Activated CD8-positive, alpha-beta T cell treated with anti-CD3 and anti-CD28 coated beads, Interleukin-2, amount 10 ng/mL, durations not matched to agents 7 days and 5 days (primary cell): ENCODE measurements around the gene GLS. TPM values are rescaled to one million over a fixed set of nuclear protein-coding genes. Genes with fewer than 3 reads are reported as not detected.

Source experiments
- ATAC-seq: fragments of 150-1000 bp; cut with Tn5 transposase; one replicate; pipeline ENCODE4 v1.10.0; 2021; ENCODE audit warnings: moderate library complexity
- CTCF ChIA-PET: fragments of 350-600 bp; sonication (Branson Sonifier 250); formaldehyde crosslinking; loops from one replicate; lab custom pipeline; 2021; ENCODE audit warnings: antibody characterized with exemption; lab: Charles Lee
- POLR2A ChIA-PET: fragments of 350-600 bp; sonication (Branson Sonifier 250); formaldehyde crosslinking; loops from one replicate; lab custom pipeline; 2021; ENCODE audit warnings: antibody characterized with exemption; lab: Charles Lee
- DNase-seq: peaks from one replicate; pipeline ENCODE4 v3.0.0-alpha.2; 2020
- H3K27ac Mint-ChIP-seq: one replicate; pipeline ENCODE4 v1.8.0; 2021; ENCODE audit warnings: mild to moderate bottlenecking, mixed read lengths
- H3K27me3 Mint-ChIP-seq: one replicate; pipeline ENCODE4 v1.8.0; 2021; ENCODE audit warnings: low read depth, mixed read lengths
- H3K36me3 Mint-ChIP-seq: one replicate; pipeline ENCODE4 v1.8.0; 2021; ENCODE audit warnings: low read depth, mixed read lengths
- H3K4me1 Mint-ChIP-seq: one replicate; pipeline ENCODE4 v1.8.0; 2021; ENCODE audit warnings: low read depth, mixed read lengths
- H3K4me3 Mint-ChIP-seq: one replicate; pipeline ENCODE4 v1.8.0; 2021; ENCODE audit warnings: mild to moderate bottlenecking, mixed read lengths
- H3K9me3 Mint-ChIP-seq: one replicate; pipeline ENCODE4 v1.8.0; 2022; ENCODE audit warnings: mixed read lengths; ENCODE audit not compliant: insufficient read depth
- total RNA-seq, 2 experiments: library from RNA; stranded (reverse); gene quantifications; one replicate each; pipeline ENCODE4 v1.2.3, GENCODE V29; 2021

Gene GLS
- total RNA-seq, 2 experiments from 2014 or later = 162 to 193 TPM

DNA sequence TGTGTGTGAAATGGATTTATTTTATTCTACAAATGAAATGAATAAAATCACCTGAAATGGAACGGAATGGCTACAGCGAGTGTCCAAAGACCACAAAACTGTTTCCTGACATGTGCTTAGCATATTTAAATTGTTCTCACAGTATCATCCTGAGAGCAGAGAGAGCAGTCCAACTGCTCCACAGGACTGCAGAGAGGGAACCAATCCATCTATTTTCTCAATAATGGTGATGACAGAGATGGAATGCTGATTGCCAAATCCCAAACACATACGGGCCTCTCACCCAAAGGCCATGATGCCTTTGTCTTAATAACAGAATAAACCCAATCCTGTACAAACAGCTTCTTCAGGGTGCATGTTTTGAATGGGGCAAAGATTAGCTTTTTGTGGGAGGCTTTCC is 92.2 kb downstream of the GLS start:
- ATAC-seq = no peak
- peaks cover 47% of the 10 kb centered on the region for H3K4me1 Mint-ChIP-seq
- DNase-seq = no peak
- POLR2A ChIA-PET = interaction anchor here (0.6 to 2.4 kb wide), 8 partner anchors 10 to 91 kb away, joined by 3 to 7 read pairs (median 5); no protein-coding TSS in a partner anchor
- no peaks in the 10 kb centered on the region for H3K9me3 Mint-ChIP-seq
- H3K27ac Mint-ChIP-seq = no peak overlapping the region
- H3K36me3 Mint-ChIP-seq = peaks cover 89% of the 10 kb centered on the region
- no peak overlapping the region for H3K4me3 Mint-ChIP-seq
- CTCF ChIA-PET = interaction anchor here (1.0 kb wide), 1 partner anchor 30 kb away, joined by 3 read pairs; no protein-coding TSS in a partner anchor
- no peaks in the 10 kb centered on the region for H3K27me3 Mint-ChIP-seq

DNA sequence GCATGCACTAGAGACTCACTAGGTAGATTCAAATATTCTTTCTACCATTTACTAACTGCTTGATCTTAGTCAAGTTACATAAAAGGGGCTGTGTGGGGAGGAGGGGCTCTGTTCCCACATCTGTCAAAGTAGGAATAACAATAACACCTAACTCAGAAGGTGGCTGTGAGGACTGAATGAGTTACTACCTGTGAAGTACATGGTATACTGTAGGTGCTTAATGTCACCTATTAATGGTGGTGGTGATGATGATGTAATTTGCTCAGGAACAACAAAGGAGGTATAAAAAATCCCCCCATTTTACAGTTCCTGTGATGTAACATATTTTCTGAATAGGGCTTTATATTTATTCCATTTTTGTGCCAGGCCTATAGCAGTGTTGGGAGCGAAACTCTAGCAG is 92.6 kb downstream of the GLS start:
- Mint-ChIP-seq H3K27me3 (no peaks in the 10 kb centered on the region), H3K9me3 (no peaks in the 10 kb centered on the region), H3K4me1 (peaks cover 46% of the 10 kb centered on the region), H3K27ac (no peak overlapping the region), H3K36me3 (peaks cover 89% of the 10 kb centered on the region), H3K4me3 (no peak overlapping the region)
- no peak for ATAC-seq
- POLR2A ChIA-PET = interaction anchor here (0.6 to 2.4 kb wide), 6 partner anchors 9 to 91 kb away, joined by 3 to 7 read pairs (median 5); no protein-coding TSS in a partner anchor
- CTCF ChIA-PET = interaction anchor here (1.0 kb wide), 1 partner anchor 29 kb away, joined by 3 read pairs; no protein-coding TSS in a partner anchor
- no peak for DNase-seq

DNA sequence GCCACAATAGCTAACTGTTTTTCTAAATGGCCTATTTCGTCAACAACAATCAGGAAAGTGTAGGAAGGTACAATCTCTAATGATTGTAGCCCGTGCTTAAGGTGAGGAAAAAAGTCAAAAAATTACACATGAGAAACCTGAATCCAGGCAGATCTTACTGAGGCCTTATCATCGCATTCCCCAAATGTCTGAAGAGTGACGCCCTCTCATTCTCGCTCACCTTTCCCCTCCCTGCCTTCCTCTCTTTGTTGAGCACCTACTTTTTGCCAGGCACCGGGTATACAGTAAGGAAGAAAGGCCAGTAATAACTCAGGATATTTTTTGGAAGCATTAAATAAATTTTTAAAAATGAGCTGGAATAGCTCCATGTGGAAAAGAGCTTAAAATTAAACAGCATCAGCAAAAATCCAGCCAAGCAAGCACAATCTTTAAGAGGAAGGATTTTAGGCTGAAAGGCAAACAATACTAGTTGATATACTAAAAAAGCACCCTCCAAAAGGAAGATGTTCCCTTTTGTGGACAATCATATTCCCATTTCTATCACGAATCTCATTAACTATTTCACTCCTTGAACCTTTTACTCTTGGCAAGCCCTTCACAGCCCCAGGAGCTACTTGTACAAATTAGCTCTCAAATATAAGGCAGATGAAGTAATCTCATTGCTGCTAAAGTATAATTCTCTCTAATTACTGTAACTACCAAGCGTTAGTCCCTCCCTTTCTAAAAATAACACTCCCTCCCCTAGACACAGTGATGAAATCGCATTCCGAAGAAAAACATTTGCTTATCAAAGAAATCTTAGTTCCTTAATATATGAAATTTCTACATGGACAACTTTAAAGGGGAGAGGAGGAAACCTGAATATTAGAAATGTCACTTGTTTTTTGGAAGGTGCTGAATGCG is 93.4 kb downstream of the GLS start:
- no peak overlapping the region for H3K4me3 Mint-ChIP-seq
- ChIA-PET CTCF (interaction anchor here (1.0 kb wide), 1 partner anchor 29 kb away, joined by 3 read pairs; no protein-coding TSS in a partner anchor), POLR2A (interaction anchor here (1.1 to 2.4 kb wide), 5 partner anchors 9 to 39 kb away, joined by 5 to 7 read pairs (median 5); no protein-coding TSS in a partner anchor)
- no peak overlapping the region for H3K27ac Mint-ChIP-seq
- H3K27me3 Mint-ChIP-seq = no peaks in the 10 kb centered on the region
- H3K9me3 Mint-ChIP-seq = no peaks in the 10 kb centered on the region
- peaks cover 91% of the 10 kb centered on the region for H3K36me3 Mint-ChIP-seq
- DNase-seq = no peak
- H3K4me1 Mint-ChIP-seq = peaks cover 51% of the 10 kb centered on the region
- no peak for ATAC-seq

DNA sequence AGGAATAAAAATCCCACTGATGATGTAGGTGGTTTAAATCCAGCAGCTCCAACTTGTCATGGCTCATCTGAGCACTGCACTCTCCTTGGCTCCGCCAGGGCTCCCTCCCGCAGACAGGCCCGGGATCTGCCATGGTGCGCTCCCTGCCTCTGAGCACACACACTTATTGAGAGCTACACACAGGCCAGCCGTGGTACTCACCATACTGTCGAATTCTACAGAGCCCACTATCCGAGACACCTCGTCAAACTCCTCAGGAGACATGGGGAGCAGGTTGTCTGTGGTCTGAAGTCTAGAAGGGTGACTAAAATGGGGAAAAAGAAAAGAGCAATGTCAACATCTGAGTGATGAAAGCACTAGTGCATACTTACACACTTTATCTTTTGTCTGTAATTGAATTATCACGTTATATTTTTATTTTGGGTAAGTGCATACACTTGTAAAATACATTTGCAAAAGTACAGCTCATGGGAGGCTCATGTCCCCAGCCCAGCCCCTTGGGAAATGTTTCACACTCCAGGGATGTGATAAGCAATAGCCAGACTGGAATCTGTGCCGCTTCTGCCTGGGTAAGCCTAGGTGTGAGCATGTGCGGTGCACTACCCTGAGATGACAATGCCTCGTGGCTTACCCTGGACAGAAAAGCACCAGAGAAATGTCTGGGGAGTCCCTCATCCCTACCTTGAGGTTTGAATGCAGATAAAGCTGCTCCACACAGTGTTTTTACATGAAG is 94.2 kb downstream of the GLS start:
- Mint-ChIP-seq H3K4me1 (peaks cover 52% of the 10 kb centered on the region), H3K27ac (no peak overlapping the region), H3K27me3 (no peaks in the 10 kb centered on the region), H3K4me3 (no peak overlapping the region), H3K36me3 (peaks cover 91% of the 10 kb centered on the region), H3K9me3 (no peaks in the 10 kb centered on the region)
- ATAC-seq (peak; percentile 21), DNase-seq (no peak)
- CTCF ChIA-PET = no interaction called here
- POLR2A ChIA-PET = interaction anchor here (0.6 to 1.8 kb wide), 5 partner anchors 9 to 38 kb away, joined by 3 to 6 read pairs (median 3); no protein-coding TSS in a partner anchor

DNA sequence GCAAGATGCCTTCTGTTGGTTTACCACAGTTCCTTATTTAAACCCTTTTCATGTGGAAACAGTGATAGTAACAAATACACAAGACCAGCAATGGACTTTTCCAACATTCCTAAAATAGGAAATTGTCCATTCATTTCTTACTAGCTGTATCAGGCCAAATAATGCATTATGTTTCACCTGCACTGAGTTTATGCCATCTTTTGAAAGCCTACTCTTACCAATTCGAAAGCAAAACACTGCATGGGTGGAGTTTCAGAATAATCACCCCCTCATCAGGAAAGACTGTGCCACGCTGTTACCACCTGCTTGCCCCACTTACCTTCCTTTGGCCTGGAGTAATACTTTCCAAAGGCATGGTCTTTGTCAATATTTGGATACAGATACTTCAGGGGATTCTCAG is 95.9 kb downstream of the GLS start:
- Mint-ChIP-seq H3K4me1 (peaks cover 56% of the 10 kb centered on the region), H3K36me3 (peaks cover 91% of the 10 kb centered on the region), H3K27me3 (no peaks in the 10 kb centered on the region), H3K27ac (peak overlapping the region; percentile 64), H3K4me3 (no peak overlapping the region), H3K9me3 (no peaks in the 10 kb centered on the region)
- POLR2A ChIA-PET = interaction anchor here (1.0 to 1.8 kb wide), 4 partner anchors 8 to 48 kb away, joined by 3 to 6 read pairs (median 4); no protein-coding TSS in a partner anchor
- CTCF ChIA-PET = interaction anchor here (2.3 kb wide), 1 partner anchor 9 kb away, joined by 9 read pairs; no protein-coding TSS in a partner anchor
- no peak for DNase-seq
- ATAC-seq = no peak

DNA sequence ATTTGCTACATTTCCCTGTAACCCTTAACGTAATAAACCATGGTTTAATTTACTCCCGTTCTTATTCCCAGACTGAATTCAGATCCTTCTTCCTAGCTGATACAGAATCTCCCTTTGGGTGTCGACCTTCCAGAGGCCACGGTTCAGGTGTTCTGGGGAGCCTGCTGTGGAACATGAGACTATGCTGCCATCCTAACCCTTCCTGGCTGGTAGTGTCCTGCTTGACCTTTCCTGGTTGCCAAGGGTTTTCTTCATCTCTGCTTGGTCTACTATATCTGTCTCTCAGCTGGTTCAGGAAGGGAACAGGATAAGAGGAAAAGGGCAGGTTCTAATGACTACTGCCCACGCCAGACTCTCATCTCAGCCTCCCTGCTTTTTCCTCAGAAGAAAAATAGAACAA is 96.9 kb downstream of the GLS start:
- ChIA-PET POLR2A (interaction anchor here (1.1 kb wide), 1 partner anchor 12 kb away, joined by 3 read pairs; no protein-coding TSS in a partner anchor), CTCF (interaction anchor here (2.0 to 2.3 kb wide), 2 partner anchors 10 to 20 kb away, joined by 7 to 9 read pairs; no protein-coding TSS in a partner anchor)
- Mint-ChIP-seq H3K27ac (peak overlapping the region; percentile 31), H3K9me3 (no peaks in the 10 kb centered on the region), H3K36me3 (peaks cover 92% of the 10 kb centered on the region), H3K4me1 (peaks cover 62% of the 10 kb centered on the region), H3K27me3 (no peaks in the 10 kb centered on the region), H3K4me3 (no peak overlapping the region)
- DNase-seq (no peak), ATAC-seq (no peak)

DNA sequence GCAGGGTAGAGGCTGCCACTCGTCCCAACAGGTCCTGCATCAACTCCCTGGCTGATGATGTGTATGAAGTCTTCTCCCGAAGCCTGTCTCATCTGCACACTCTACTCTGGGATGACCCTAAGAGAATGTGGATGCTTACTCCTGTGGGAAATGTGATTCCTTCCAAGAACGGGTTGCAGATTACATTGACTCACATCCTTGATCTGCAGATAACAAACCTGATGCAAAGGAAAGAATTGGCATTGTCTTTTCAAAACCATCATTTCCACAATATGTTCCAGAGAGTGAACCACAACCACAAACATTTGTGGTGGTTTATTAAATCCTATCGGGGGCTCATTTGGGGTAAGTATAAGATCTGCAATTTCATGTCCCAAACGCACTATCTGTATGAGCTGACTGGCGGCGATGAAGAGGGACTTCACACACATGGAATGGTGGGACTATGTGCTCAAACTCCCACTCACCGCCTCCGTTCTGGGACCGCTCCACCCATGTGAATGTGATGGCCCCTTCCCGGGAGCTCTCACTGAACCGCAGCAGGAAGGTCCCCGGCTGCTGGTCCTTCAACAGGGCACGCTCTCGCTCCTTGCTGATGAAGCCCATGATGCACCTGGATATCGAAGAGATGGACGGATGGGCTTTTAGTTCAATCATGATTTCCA is 97.9 kb downstream of the GLS start:
- POLR2A ChIA-PET = interaction anchor here (1.1 kb wide), 2 partner anchors 11 to 26 kb away, joined by 3 read pairs; no protein-coding TSS in a partner anchor
- CTCF ChIA-PET = interaction anchor here (2.0 to 2.3 kb wide), 2 partner anchors 11 to 19 kb away, joined by 7 to 9 read pairs; no protein-coding TSS in a partner anchor

DNA sequence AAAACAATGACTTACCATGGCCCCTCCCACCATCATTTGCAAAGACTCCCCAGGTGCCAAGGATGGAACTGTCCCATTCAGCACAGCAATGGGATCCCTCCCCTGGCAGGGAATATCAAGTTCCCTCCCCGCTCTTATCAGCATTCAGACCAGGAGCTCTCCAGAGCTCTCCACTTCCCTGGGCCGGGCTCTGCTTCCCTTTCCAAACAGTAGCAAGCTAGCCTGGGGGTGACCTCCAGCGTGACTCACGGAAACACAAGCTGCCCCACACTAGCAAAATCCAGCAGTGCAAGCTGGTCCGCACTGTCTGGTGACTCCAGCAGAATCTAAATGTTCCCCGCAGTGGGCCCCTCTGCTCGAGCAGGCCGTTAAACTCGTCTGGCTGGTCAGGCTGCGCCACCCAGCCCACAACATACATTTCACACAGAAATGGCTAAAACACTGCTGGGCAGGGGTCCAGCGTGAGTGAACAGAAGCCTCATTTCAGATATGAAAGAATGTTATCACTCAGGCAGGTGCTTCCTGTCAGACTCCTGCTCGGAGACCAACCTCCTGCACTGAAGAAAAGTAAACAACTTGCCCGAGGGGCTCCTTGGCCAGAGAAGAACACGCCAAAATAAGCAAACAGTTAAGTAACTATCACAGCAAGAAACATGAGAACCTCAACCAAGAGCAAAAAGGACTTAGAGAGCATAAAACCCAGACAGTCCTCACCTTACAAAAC is 99.4 kb downstream of the GLS start:
- H3K36me3 Mint-ChIP-seq = peaks cover 94% of the 10 kb centered on the region
- no peak for ATAC-seq
- H3K4me3 Mint-ChIP-seq = no peak overlapping the region
- H3K27ac Mint-ChIP-seq = peak overlapping the region; percentile 66
- CTCF ChIA-PET = interaction anchor here (0.7 kb wide), 1 partner anchor 33 kb away, joined by 3 read pairs; no protein-coding TSS in a partner anchor
- POLR2A ChIA-PET = interaction anchor here (0.9 to 1.9 kb wide), 3 partner anchors 9 to 41 kb away, joined by 3 to 6 read pairs (median 4); no protein-coding TSS in a partner anchor
- peaks cover 68% of the 10 kb centered on the region for H3K4me1 Mint-ChIP-seq
- H3K9me3 Mint-ChIP-seq = no peaks in the 10 kb centered on the region
- DNase-seq = no peak
- no peaks in the 10 kb centered on the region for H3K27me3 Mint-ChIP-seq

More for the DNA sequence above, 97.9 kb downstream of the GLS start:
- Mint-ChIP-seq H3K27me3 (no peaks in the 10 kb centered on the region), H3K9me3 (no peaks in the 10 kb centered on the region), H3K4me1 (peaks cover 68% of the 10 kb centered on the region), H3K36me3 (peaks cover 95% of the 10 kb centered on the region), H3K27ac (peak overlapping the region; percentile 46), H3K4me3 (no peak overlapping the region)
- no peak for ATAC-seq
- no peak for DNase-seq

DNA sequence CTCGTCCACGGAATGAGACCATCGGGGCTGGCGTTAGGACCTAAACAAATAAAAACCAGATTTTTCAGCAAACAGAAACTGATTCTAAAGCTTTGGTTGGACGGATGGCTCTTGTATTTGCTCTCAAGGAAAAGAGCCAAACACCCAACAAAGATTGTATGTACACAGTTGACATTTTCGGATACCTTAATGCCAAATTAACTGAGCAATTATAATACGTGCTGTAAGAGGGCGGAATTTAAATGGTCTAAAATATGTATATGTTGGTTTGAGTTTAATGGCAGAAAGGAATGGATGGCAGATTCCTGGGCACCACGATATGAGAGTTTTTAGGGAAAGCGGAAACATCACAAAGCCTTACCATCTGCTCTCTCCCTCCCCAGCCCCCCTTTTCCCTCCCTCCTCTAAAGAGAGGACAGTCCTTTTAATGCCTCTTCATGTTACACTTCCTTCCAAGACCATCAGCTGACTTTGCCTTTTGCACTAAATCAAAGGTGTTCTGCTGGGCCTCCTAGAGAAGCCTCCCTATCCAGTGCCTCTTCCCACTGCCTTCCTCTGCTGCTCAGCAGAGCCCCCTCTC is 100.1 kb downstream of the GLS start:
- CTCF ChIA-PET = no interaction called here
- no peaks in the 10 kb centered on the region for H3K9me3 Mint-ChIP-seq
- H3K27me3 Mint-ChIP-seq = no peaks in the 10 kb centered on the region
- ATAC-seq = no peak
- H3K4me3 Mint-ChIP-seq = no peak overlapping the region
- no peak for DNase-seq
- POLR2A ChIA-PET = interaction anchor here (1.0 to 2.1 kb wide), 3 partner anchors 27 to 40 kb away, joined by 3 to 6 read pairs (median 6); no protein-coding TSS in a partner anchor
- H3K4me1 Mint-ChIP-seq = peaks cover 70% of the 10 kb centered on the region
- peaks cover 94% of the 10 kb centered on the region for H3K36me3 Mint-ChIP-seq
- peak overlapping the region; percentile 69 for H3K27ac Mint-ChIP-seq

DNA sequence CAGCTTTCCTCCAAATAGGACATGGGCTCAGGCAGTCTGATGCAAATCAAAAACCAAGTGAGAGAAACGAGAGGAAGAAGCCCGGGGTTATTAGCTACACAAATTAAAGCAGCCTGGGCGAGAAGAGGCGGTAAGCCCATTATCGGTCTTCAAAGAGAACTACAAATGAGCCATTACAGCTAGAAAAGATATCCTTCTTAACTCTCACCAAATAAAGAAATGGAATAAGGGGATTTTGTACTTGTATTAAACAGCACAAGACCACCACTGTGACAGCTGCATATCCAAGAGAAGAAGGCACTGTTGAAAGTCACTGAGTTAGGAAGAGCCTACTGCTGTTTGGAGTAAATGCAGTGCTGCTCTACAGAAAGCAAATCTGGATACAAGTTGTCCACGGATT is 100.7 kb downstream of the GLS start:
- Mint-ChIP-seq H3K4me1 (peaks cover 76% of the 10 kb centered on the region), H3K27me3 (no peaks in the 10 kb centered on the region), H3K4me3 (no peak overlapping the region), H3K9me3 (no peaks in the 10 kb centered on the region), H3K36me3 (peaks cover 95% of the 10 kb centered on the region), H3K27ac (peak overlapping the region; percentile 69)
- CTCF ChIA-PET = interaction anchor here (0.8 kb wide), 1 partner anchor 18 kb away, joined by 3 read pairs; no protein-coding TSS in a partner anchor
- POLR2A ChIA-PET = interaction anchor here (1.9 to 2.1 kb wide), 2 partner anchors 29 to 39 kb away, joined by 6 read pairs; no protein-coding TSS in a partner anchor
- DNase-seq (no peak), ATAC-seq (no peak)
